OCI-M1 (cell line): ENCODE measurements around the gene AQP12A.
A peak's percentile ranks its signal among the peaks of the same experiment; 100 is the strongest.
"Not testable (repeated sequence)": the region's sequence is repeated elsewhere in the genome, so short reads cannot be mapped to it uniquely, and the experiment has no call there.

Experiments
- DNase-seq: peaks from one replicate; lab custom pipeline; 2025; lab: John Stamatoyannopoulos, UW

AQP12A gene

GRCh38 chr2:240662681-240663080 lies 29.0 kb upstream of the AQP12A start:
- DNase-seq: no peak

- DNase-seq: no peak
These were observed 28.0 kb upstream of the AQP12A start for GRCh38 chr2:240663546-240664190.

DNA sequence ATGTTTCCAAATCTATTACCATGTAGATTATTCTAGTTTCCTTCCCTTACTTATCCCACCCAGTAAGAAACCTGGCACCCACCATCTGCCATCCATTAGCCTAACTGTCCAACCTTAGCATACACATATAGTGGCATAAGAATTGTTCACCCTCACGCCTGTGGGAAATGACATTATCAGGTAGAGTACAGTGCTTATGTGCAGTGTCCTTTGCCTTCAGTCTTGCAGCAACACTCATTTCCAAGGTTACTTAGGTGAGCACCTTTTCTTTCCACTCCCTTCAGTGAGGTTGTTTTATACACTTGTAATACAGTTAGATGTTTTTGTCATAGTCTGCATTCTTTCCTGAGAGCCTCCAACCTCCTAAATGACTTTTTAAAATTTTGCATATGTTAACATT lies 27.0 kb upstream of the AQP12A start:
- no peak for DNase-seq

DNA sequence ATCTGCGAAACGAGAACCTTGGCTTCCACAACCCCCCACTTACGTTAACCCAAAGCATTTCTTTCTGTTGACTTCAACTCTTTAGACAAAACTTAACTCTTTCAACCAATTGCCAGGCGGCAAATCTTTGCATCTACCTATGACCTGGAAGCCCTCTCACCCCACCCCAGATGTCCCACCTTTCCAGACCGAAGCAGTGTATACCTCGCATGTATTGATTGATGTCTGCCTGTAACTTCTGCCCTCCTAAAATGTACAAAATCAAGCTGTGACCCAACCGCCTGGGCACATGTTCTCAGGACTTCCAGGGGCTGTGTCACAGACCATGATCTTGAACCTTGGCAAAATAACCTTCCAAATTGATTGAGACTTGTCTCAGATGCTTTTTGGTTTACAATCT lies 21.3 kb upstream of the AQP12A start:
- DNase-seq: no peak

DNA sequence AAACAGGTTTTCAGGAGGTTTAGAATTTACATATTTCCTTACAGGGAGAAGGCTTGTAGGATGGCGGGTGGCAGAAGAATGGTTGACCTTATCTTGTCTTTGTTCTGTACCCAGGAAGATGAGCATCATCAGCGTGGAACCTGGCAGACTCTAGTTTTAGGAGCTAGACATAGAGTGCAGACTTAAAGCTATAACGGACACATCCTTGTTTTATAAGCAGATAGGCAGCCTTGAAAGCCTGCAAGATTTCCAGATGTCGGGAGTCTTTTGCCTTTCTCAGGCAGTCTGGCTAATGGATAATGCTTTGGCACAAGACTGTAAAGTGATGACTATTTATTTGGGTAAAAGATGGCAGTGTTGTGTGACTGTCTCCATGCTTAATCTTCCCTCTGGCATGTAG lies 20.7 kb upstream of the AQP12A start:
- no peak for DNase-seq

DNA sequence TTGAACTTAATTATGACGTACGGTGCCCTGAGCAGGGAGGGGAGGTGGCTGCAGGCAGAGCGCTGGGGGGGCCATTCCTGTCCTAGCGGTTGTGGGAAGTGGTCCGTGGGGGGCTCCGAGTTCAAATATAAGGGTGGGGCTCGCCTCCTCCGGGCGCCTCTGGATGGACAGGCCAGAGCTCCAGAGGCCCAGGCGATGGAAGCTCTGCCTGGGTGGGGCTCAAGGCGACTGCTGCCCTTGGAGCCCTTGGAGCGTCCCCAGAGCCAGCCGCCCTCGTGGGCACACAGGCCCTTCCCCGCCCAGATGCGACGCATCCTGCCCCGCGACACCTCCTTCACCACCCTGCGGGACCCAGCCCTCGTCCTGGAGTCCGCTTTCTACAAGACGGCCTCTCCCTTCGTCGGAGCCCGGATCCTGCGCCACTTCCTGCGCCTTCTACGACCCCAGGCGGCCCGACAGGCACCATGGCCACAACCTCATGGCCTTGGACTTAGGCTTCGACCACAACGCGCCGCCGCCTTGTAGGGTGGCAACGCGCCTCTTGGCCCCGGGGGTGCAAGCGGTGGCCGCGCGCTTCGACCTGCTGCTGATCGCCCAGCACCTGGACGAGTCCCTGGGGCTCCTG lies 19.5 kb upstream of the AQP12A start:
- DNase-seq: no peak

DNA sequence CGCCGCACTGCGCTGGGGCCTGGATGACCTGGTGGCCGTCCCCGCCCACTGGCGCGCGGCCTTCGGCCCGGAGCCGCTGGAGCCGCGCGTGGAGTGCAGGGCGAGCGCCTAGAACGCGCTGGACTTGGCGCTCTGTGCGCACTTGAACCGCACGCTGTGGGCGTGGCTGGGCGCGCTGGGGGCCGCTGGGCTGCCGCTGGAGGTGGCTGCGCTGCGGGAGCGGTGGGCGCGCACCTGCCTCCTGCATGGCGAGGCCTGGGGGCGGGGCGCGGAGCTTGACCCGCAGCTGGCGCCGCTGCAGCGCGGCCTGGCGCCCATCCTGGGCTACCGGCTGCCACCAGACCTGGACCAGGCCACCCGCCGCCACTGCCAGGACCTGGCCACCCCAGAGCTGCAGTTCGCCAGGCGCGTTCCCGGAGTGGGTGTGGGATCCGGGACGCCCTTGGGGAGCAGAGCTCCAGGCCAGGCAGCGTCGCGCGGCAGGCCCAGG lies 18.9 kb upstream of the AQP12A start:
- no peak for DNase-seq

- not testable (repeated sequence) for DNase-seq
These were observed 17.0 kb upstream of the AQP12A start for GRCh38 chr2:240674461-240675184.

DNA sequence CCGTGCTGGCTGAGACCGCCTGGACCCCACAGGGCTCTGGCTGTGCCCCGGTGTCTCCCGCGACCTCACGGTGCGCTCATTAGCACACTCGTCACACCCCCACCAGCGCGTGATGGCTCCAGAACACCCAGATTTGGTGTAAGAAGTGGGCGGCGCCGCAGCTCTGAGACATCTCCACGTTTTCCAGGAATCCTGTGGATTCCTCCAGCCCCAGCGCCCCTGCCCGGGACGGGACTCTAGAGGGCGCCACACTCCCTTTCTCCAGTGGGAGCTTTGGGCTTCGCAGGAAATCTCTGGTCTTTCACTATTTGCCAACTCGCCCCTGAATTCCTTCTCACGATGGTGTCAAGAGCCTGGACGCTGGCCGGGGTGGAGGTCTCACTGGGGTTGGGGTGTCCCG lies 16.3 kb upstream of the AQP12A start:
- not testable (repeated sequence) for DNase-seq

GRCh38 chr2:240678043-240678442 lies 13.6 kb upstream of the AQP12A start:
- not testable (repeated sequence) for DNase-seq

GRCh38 chr2:240678909-240679308 lies 12.8 kb upstream of the AQP12A start:
- DNase-seq: not testable (repeated sequence)

- DNase-seq: not testable (repeated sequence)
These were observed 11.5 kb upstream of the AQP12A start for GRCh38 chr2:240680185-240680584.

DNA sequence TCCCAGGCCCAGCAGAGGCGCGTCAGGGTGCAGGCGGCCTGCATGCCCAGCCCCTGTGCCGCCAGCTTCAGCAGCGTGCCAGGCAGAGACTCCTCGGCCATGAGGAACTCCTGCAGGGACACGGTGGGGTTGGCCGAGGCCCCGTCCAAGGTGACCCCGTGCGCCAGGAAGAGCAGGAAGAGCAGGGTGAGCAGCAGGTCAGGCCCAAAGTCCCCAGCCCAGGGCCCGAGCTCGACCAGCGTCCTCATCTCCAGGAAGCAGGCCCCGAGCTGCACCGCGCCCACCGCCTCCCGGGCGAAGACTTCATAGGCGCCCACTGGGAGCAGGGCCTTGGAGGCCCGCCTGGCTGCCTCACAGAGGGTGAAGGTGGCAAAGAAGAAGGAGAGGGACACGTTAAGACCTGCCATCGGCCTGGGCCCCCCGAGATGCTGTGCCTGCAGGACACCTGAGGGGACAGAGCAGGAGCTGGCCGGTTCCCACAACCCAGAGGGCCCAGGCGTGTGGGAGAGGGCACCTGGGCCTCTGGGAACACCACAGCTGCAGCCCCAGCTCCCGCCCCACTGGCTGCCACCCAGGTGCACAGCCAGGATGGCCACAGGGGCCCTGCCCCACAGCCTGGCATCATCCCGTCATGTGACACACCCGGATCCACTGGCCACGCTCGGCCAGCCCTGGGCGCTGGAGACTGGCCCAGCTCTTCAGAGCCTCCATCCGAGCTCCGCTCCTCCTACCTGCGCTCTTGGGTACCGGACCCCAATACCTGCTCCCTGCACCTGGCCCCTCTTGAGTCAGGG lies 9.0 kb upstream of the AQP12A start, which contains the start of gene AQP12B:
AQP12B (minus strand) TSS at position 455 of the 794 bp plus-strand sequence; CDS start at position 407, 48 bp downstream.
- DNase-seq: not testable (repeated sequence)

DNA sequence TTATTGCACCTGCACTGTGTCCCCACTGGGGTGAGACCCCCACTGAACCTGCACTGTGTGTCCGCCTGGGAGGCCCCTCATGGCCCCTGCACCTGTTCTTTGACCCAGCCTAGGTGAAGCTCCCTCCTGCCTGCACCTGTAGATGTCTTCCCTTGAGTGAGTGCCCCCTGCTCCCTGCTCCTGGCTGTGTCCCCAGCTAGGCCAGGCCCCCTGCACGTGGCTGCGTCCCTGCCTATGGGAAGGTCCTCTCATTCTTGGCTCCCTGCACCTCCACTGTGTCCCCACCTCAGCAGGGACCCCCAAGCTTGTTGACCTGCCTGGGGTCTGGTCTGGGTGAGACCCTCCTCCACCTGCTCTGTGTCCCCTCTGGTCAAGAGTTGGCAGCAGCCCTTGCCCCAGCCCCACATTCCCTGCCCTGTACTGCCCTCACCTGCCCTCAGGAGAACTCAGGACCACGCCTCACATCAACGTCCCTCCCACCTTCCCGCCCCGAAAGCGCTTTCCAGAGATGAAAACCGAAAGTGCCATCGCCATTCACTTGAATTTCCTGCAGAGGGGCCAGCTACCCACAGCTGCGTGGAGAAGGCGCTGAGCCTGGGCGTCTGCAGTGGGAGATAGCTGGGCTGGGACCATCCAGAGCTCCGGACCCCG lies 8.2 kb upstream of the AQP12A start:
- DNase-seq: not testable (repeated sequence)

DNA sequence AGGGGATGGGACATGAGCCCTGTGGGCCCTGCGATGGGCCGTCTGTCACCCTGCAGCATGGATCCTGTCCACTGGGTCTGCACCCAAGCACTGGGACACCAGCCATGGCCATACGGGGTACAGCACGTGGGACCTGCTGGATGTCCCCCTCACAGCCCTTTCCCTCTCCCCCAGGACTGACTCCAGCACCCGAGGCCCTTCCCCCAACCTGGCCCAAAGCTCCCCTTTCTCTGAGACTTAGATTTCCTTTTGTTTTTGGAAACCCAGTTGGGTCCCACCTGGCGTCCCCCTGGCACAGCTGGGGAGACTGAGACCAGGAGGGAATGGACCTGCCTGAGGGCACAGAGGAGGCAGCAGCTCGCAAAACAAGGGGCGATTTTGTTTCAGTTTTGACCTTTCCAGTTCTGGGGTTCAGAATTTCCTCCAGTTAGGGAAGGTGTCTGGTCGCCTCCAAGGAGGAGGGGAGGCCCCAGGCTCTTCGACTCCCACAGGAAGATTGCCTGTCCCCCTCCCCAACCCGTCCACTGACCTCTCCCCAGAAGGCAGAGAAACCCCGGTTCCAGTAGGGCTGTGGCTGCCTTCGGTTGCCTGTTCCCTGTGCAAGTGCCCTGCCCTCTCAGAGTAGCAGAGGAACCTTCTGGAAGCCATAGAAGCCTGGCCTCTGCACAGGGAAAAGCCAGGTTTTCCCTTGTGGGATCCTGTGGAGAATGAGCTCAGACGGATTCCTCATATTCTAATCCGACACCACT lies 7.5 kb upstream of the AQP12A start:
- DNase-seq: not testable (repeated sequence)

DNA sequence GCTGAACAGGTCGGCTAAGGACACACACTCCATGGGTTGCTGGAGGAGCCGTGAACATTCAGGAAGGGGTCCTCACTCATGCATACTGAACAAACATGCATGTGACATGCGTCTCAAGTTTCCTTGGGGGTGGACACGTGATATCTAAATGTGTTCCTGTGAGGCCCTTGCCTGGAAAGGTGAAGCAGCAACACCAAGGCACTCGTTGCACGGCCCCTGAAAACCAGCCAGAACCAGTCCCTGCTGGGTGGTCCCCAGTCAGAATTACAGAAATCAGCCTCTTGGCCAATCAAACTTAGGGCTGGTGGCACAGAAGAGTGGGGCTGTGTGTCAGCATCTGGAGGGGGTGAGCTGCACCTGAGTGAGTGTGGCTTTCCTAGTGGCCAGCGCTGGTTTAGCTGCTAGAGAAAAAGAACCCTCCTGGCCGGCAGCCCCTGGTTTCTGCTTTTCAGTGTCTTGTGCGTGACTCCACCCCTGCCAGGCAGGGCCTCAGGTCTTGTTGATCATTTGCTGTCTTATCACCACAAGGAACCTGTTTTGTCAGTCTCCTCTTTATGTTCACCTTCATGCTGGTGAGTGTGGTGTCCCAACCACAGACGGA lies 5.8 kb upstream of the AQP12A start:
- peak; percentile 9 for DNase-seq

- DNase-seq: peak; percentile 11
These were observed 5.2 kb upstream of the AQP12A start for GRCh38 chr2:240686460-240686859.

GRCh38 chr2:240687045-240687740 lies 4.5 kb upstream of the AQP12A start:
- no peak for DNase-seq

GRCh38 chr2:240687741-240688552 lies 3.7 kb upstream of the AQP12A start:
- DNase-seq: no peak
